Spinal cord (tissue), 10 donors: ENCODE data around the gene TJP1. TPM values are rescaled to one million over a fixed set of nuclear protein-coding genes. Genes with fewer than 3 reads are reported as not detected.
"Not testable (repeated sequence)": the region's sequence is repeated elsewhere in the genome, so short reads cannot be mapped to it uniquely, and the experiment has no call there.

Experiments
- DNase-seq, 6 donors: peaks; one replicate each; pipeline versions ENCODE4 v3.0.0 to v3.0.0-alpha.2; 2013 to 2015; ENCODE audit warnings: low spot score in 6 of 6, low read depth in 4 of 6
- H3K27ac ChIP-seq: one replicate; pipeline ENCODE4 v1.5.1; 2013; ENCODE audit warnings: low read depth, low read length, control low read depth
- H3K27me3 ChIP-seq: one replicate; pipeline ENCODE4 v1.6.1; 2013; ENCODE audit warnings: low read length; ENCODE audit not compliant: control insufficient read depth, insufficient read depth
- H3K36me3 ChIP-seq: one replicate; pipeline ENCODE4 v1.6.1; 2013; ENCODE audit warnings: low read length; ENCODE audit not compliant: control insufficient read depth, insufficient read depth
- H3K4me1 ChIP-seq: one replicate; pipeline ENCODE4 v1.6.1; 2013; ENCODE audit warnings: low read length; ENCODE audit not compliant: control insufficient read depth, insufficient read depth
- H3K4me3 ChIP-seq: one replicate; pipeline ENCODE4 v1.5.1; 2013; ENCODE audit warnings: low read depth, low read length, control low read depth
- H3K9me3 ChIP-seq: one replicate; pipeline ENCODE4 v1.6.1; 2013; ENCODE audit warnings: low read length; ENCODE audit not compliant: control insufficient read depth, insufficient read depth
- WGBS: methylation state at CpG from one replicate; pipeline ENCODE4 v1.1.5; 2013; ENCODE audit warnings: missing lambda C conversion rate; ENCODE audit not compliant: insufficient coverage; 5-methylcytosine and 5-hydroxymethylcytosine counted together
- polyA plus RNA-seq, 2 donors: library from polyadenylated mRNA; unstranded; fragments of 120-200 nt; gene quantifications; one replicate each; pipeline ENCODE4 v1.2.1, GENCODE V29; 2013; ENCODE audit not compliant: insufficient read length in 2 of 2
- total RNA-seq, 2 donors: library from RNA; depleted of rRNA in 1 of 2; stranded (reverse); fragments of 120-200 nt in 1 of 2; fragments of >200 nt in 1 of 2; gene quantifications; one replicate each; pipeline versions ENCODE4 v1.2.3 to v1.2.4, GENCODE V29; 2013 to 2014
- donor health status: healthy.

TJP1 gene
- total and polyA plus RNA-seq, 4 donors: 95.2 to 192 (median 127) TPM

- H3K27ac ChIP-seq: no peak overlapping the region
- peak overlapping the region; percentile 35 for H3K4me3 ChIP-seq
- no peaks in the 10 kb centered on the region for H3K27me3 ChIP-seq
- H3K9me3 ChIP-seq: no peaks in the 10 kb centered on the region
- H3K36me3 ChIP-seq: peaks cover 2% of the 10 kb centered on the region
- peaks cover 36% of the 10 kb centered on the region for H3K4me1 ChIP-seq
- no peak for DNase-seq
- 33% methylated on average over 24 of the region's 29 CpGs for WGBS
Observed at GRCh38 chr15:29675791-29676301, 146.4 kb downstream of the TJP1 start.

- peak in 3 of 6 donors; percentile 26 to 78 (median 71) for DNase-seq
- Histone ChIP-seq H3K27me3 (no peaks in the 10 kb centered on the region), H3K27ac (no peak overlapping the region), H3K36me3 (peaks cover 2% of the 10 kb centered on the region), H3K9me3 (no peaks in the 10 kb centered on the region), H3K4me3 (peak overlapping the region; percentile 35), H3K4me1 (peaks cover 36% of the 10 kb centered on the region)
- WGBS: 0% methylated on average over 64 of the region's 74 CpGs
Observed at GRCh38 chr15:29674661-29675533, 147.4 kb downstream of the TJP1 start.

- peaks cover 2% of the 10 kb centered on the region for H3K36me3 ChIP-seq
- H3K4me3 ChIP-seq: no peak overlapping the region
- no peaks in the 10 kb centered on the region for H3K27me3 ChIP-seq
- H3K27ac ChIP-seq: no peak overlapping the region
- peaks cover 35% of the 10 kb centered on the region for H3K4me1 ChIP-seq
- H3K9me3 ChIP-seq: peaks cover 2% of the 10 kb centered on the region
- WGBS: 77% methylated on average over 4 of the region's 11 CpGs
- no peak for DNase-seq
Observed at GRCh38 chr15:29672923-29673809, 149.1 kb downstream of the TJP1 start.

- WGBS: no CpG with 5 or more reads among the region's 5 CpGs
- Histone ChIP-seq H3K4me3 (no peak overlapping the region), H3K27ac (no peak overlapping the region), H3K36me3 (no peaks in the 10 kb centered on the region), H3K4me1 (peaks cover 28% of the 10 kb centered on the region), H3K9me3 (peaks cover 2% of the 10 kb centered on the region), H3K27me3 (no peaks in the 10 kb centered on the region)
- no peak for DNase-seq
Observed at GRCh38 chr15:29672446-29672845, 149.8 kb downstream of the TJP1 start.

DNA sequence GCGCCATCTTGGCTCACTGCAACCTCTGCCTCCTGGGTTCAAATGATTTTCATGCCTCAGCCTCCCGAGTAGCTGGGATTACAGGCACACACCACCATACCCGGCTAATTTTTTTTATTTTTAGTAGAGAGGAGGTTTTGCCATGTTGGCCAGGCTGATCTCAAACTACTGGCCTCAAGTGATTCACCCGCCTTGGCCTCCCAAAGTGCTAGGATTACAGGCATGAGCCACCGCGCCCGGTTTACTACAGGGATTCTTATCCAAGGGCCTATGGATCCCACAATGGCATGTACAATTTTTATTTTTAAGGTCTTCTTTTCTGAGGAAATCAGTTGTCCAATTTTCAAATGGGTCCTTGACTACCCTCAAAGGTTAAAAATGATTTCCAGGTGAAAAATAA, 150.2 kb downstream of the TJP1 start:
- H3K27ac ChIP-seq, DNase-seq, H3K36me3 ChIP-seq, H3K27me3 ChIP-seq, H3K9me3 ChIP-seq, H3K4me3 ChIP-seq: not testable (repeated sequence)
- 93% methylated on average over 2 of the region's 7 CpGs for WGBS
- peaks cover 25% of the 10 kb centered on the region for H3K4me1 ChIP-seq

DNA sequence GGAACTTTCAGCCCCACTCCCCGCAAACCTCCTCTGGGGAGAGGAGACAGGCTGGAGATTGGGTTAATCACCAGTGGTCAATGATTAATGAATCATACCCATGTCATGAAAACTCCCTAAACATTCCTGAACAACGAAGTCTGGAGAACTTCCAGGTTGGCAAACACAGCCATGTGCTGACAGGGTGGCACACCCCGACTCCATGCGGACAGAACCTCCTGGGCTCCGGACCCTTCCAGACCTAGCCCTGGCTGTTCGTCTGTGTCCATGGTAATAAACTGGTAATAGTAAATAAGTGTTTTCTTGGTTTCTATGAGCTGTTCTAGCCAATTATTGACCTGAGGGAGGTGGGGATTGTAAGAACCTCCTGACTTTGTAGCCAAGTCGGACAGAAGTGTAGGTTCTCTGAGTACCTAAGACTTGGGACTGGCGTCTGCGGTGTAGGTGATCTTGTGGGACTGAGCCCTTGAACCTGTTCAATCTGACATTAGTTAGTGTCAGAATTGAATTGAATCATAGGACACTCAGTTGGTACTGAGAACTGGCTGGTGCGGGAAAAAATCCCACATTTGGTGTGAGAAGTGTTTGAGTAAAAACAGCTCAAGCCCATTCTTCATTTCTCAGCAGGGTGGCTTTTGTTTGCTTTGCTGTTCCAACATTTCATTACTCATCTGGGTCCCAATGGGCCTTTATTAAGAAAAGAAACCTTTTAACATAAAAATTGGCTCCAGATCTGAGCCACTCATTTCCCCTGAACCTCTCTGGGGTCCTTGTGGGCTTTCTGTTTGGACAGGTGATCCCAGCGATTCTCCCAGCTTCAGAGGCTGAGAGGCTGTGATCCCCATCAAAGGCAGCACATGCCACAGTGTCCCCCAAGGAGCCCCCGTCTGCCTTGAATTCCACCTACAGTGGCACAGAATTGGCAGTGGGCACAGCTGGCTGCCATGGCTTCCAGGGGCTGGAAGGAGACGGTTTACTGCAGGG, 151.0 kb downstream of the TJP1 start:
- peak in 1 of 6 donors; percentile 51 for DNase-seq
- Histone ChIP-seq H3K27ac (no peak overlapping the region), H3K4me3 (no peak overlapping the region), H3K9me3 (peaks cover 2% of the 10 kb centered on the region), H3K36me3 (no peaks in the 10 kb centered on the region), H3K27me3 (no peaks in the 10 kb centered on the region), H3K4me1 (peaks cover 21% of the 10 kb centered on the region)
- WGBS: 55% methylated on average over 9 of the region's 13 CpGs

DNA sequence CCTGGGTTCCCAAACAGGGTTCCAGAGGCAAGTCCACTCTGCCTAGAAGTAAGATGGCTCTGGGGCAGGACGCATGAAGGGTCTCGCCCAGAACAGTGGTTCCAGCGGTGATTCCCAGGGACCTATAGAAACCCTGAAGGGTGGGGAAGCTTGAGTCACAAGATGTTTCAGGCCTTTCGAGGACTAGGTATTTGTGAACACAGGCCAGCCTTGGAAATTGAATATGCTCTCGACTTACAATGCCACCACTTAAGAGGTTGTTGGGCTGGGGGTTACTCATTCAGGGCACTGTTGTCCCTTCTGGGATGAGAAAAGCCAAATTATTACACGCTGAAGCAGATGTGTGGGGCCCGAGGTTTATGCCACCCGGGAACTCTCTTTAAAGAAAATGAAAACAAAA, 152.0 kb downstream of the TJP1 start:
- Histone ChIP-seq H3K9me3 (peaks cover 2% of the 10 kb centered on the region), H3K4me3 (no peak overlapping the region), H3K4me1 (peaks cover 14% of the 10 kb centered on the region), H3K27ac (no peak overlapping the region), H3K27me3 (no peaks in the 10 kb centered on the region), H3K36me3 (no peaks in the 10 kb centered on the region)
- no peak for DNase-seq
- WGBS: 89% methylated on average over 7 of the region's 8 CpGs

DNA sequence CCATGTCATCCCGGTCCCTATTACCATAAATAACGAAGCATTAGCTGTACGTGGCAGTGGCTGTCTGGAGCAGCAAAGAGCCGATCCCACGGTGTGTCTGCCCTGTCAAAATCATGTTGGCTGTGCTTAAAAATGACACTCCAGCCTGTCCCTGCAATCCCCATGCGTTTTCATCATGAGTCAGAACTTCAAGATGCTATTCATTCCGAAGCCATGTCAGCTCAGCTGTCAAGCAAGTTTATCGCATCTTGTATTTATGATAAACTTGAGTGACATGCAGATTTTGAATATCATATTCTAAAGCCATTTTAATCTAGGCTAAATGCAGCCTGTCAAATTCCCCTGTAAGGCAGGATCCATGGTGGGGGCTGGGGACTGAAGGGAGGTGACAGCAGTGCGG, 152.4 kb downstream of the TJP1 start:
- Histone ChIP-seq H3K27ac (no peak overlapping the region), H3K27me3 (no peaks in the 10 kb centered on the region), H3K36me3 (no peaks in the 10 kb centered on the region), H3K9me3 (peaks cover 2% of the 10 kb centered on the region), H3K4me3 (no peak overlapping the region), H3K4me1 (peaks cover 12% of the 10 kb centered on the region)
- no peak for DNase-seq
- WGBS: 80% methylated on average over 6 of the region's 9 CpGs
